Mesenteric fat pad (tissue), 1 donor: Measurements from ENCODE around the gene ANKRD2. TPM values are rescaled to one million over a fixed set of nuclear protein-coding genes. Genes with fewer than 3 reads are reported as not detected.
"Not testable (repeated sequence)": the region's sequence is repeated elsewhere in the genome, so short reads cannot be mapped to it uniquely, and the experiment has no call there.

Experiments used
- DNase-seq: peaks from one replicate; pipeline ENCODE4 v3.0.0-alpha.2; 2020; ENCODE audit warnings: low spot score
- total RNA-seq: library from RNA; stranded (reverse); fragmentation: NEBNext Ultra II Directional; extraction: Animal tissue kit (Norgen Biotek cat#: 25700); gene quantifications from one replicate; pipeline ENCODE4 v1.2.1, GENCODE V29; 2021
- donor health status: DM: yes; HTN: yes; CAD: no.

The ANKRD2 gene
- total RNA-seq, 1 donor from 2014 or later = not detected

GRCh38 chr10:97570789-97571471, 1.6 kb upstream of the ANKRD2 start:
- DNase-seq = no peak

GRCh38 chr10:97571622-97572021, 957 bp upstream of the ANKRD2 start:
- DNase-seq = no peak

GRCh38 chr10:97573021-97573420, 442 bp downstream of the ANKRD2 start:
- DNase-seq = no peak

GRCh38 chr10:97573672-97574071, 1.1 kb downstream of the ANKRD2 start:
- no peak for DNase-seq

- no peak for DNase-seq
These were observed 2.0 kb downstream of the ANKRD2 start for GRCh38 chr10:97574374-97575126.

- DNase-seq = no peak
These were observed 2.6 kb downstream of the ANKRD2 start for GRCh38 chr10:97575127-97575668.

- not testable (repeated sequence) for DNase-seq
These were observed 3.9 kb downstream of the ANKRD2 start for GRCh38 chr10:97576487-97576886.

GRCh38 chr10:97577701-97578100, 5.1 kb downstream of the ANKRD2 start:
- DNase-seq = no peak

GRCh38 chr10:97578171-97578844, 5.7 kb downstream of the ANKRD2 start:
- no peak for DNase-seq

GRCh38 chr10:97580421-97581367, 8.1 kb downstream of the ANKRD2 start:
- no peak for DNase-seq

- no peak for DNase-seq
These were observed 9.6 kb downstream of the ANKRD2 start for GRCh38 chr10:97582169-97582568.

GRCh38 chr10:97583476-97583875, 10.9 kb downstream of the ANKRD2 start:
- DNase-seq = no peak

GRCh38 chr10:97584060-97584797, 11.7 kb downstream of the ANKRD2 start, which contains the start of gene HOGA1:
Gene HOGA1, plus strand, starts transcription at chr10:97584389. Its CDS starts 315 bp downstream, at chr10:97584704.
- DNase-seq = no peak

- DNase-seq = no peak
These were observed 12.3 kb downstream of the ANKRD2 start for GRCh38 chr10:97584798-97585438.

GRCh38 chr10:97585439-97585811, 12.8 kb downstream of the ANKRD2 start:
- no peak for DNase-seq

- DNase-seq = no peak
These were observed 14.6 kb downstream of the ANKRD2 start for GRCh38 chr10:97587183-97587582.

- DNase-seq = no peak
These were observed 16.9 kb downstream of the ANKRD2 start, which contains the start of gene C10orf62 for GRCh38 chr10:97589479-97589878. Gene C10orf62, plus strand, starts transcription at chr10:97589721. Its CDS starts 177 bp downstream, at chr10:97589898.

GRCh38 chr10:97590082-97590747, 17.6 kb downstream of the ANKRD2 start:
- no peak for DNase-seq
